LNCAP (cell line): ENCODE results near the gene FAM117A.

Experiments used
- TF ChIP-seq, protein P1 (sequence below): fragments of 450-650 bp; IDR thresholded peaks from 2 replicates; pipeline ENCODE4 v1.5.1; 2017; ENCODE audit warnings: mild to moderate bottlenecking

The FAM117A gene

DNA sequence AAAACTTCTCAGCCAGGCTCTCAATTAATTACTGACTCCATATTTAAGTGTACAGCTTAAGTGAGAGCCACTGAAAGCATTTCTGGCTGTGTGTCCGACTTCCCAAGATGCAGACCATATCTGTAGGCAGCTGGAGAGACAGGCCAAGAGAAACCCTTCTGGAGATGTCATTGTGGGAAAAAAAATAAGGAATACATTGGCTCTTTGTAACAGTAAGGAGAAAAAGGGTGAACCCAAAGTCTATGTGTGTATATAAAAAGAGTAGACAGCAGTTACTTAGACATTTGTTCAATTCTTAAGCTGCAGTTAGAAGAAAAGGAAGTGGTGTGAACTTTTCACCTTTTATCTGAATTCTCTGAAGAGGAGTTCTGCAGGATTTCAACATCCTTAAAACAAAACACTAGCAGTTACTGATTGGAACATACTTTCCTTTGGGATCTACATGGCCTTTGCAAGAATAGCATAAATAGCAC is 21.7 kb downstream of the FAM117A start:
- TF ChIP-seq, protein P1, sequence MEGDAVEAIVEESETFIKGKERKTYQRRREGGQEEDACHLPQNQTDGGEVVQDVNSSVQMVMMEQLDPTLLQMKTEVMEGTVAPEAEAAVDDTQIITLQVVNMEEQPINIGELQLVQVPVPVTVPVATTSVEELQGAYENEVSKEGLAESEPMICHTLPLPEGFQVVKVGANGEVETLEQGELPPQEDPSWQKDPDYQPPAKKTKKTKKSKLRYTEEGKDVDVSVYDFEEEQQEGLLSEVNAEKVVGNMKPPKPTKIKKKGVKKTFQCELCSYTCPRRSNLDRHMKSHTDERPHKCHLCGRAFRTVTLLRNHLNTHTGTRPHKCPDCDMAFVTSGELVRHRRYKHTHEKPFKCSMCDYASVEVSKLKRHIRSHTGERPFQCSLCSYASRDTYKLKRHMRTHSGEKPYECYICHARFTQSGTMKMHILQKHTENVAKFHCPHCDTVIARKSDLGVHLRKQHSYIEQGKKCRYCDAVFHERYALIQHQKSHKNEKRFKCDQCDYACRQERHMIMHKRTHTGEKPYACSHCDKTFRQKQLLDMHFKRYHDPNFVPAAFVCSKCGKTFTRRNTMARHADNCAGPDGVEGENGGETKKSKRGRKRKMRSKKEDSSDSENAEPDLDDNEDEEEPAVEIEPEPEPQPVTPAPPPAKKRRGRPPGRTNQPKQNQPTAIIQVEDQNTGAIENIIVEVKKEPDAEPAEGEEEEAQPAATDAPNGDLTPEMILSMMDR = no peak

DNA sequence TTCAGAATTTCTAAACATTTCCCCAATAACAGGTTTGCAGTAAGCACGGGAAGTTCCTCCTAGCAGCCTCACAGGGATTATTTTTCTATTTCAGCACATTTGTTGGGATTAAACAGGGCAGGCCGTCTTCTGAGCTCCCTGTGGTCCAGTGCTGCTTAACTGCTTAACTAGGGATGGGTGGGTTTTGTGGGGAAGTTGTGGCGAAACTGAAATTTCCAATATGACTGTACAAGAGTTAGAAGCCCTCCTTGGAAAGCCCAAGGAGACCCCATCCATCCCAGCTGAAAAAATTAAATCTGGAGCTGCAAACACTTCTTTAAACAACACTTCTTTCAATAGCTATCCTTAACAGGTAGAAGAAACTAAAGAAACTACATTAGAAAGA is 22.2 kb downstream of the FAM117A start:
- TF ChIP-seq, protein P1 = no peak

DNA sequence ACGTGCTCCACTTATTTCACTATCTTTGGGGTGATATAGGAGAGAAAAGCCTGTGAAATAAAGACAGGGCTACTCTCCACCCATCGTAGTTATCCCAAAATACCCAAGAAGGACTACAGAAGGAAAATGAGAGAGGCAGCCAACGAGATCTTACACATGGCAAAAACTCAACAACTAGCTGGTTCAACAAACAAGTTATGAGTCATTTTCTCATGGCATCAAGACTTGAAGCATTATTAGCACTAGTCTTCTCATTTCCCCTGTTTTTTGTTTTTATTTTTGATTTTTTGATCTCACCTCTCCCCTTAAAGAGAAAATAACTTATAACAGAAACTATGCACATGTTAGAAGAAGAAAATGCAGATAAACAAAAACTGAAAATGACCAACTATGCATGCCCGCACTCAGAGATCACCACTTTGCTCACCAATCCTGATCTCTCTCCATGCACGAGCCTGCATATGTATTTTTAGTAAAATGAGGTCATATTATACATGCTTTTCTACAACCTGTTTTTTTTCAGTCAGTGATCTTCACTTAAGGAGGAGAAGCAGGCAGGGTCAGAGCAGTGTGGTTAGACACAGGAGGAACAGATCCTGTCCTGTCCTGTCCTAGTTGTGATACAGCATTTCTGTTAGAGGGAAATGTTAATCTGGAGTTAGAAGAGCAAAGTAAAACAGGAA is 22.8 kb downstream of the FAM117A start:
- TF ChIP-seq, protein P1 = no peak

DNA sequence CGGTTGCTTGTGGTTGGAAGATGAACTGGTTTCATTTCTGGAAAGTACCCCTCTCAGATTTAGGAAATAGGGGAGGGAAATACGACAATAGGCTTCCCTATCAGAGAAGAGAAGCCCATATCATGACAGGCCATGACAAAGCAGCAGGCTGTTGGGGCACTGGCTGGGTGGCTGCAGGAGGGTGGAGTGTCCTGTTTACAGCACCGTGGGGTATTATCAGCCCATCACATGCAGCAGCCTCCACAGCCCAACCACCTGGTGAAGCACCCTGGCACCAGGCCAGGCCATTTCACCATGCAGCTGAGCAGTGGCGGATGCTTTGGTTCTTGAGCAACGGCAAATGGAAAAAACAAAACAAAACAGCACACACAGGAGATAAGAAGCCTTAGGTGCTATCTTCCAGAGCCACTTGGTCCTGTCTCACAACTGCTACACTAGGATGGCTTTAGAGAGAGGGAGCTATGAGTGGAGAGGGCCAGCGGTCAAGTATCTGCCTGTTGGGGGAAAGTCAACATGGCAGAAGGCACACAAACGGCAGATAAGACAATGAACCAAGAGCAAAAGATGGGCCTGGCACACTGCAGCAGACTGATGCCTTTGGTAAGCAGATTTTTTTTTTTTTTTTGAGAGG is 24.2 kb downstream of the FAM117A start:
- TF ChIP-seq, protein P1 = no peak

DNA sequence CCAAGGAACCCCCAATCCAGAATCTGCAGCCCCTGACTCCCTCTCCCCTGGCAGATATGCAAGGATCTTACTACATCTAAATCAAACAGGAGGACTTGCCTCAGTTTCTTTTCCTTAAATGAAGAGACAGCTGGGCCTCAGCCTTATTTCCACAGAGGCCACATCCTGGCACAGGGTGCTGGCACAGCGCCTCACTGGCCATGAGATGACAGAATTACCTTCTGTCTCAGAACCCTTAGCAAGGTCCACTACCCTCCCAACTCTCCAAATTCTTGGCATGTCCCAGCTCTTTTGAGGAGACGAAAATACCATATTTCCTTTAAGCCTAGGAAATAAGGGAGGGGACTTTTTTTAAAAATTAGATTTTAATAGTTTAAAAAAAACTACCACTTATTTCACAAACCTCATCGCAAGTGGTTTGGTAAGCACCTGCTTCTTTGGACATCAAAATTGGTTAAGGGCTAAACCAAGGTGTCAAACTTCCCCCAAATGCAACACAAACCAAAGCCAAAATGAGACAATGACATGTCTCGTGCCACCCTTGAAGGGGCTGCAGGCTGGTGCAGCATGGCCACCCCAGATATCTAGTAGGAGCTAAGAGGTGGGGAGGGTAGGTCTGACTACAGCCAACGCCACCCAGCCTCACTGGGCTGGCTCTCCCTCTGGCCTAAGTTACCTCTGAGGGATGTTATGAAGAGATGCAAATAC is 25.3 kb downstream of the FAM117A start:
- TF ChIP-seq, protein P1 = no peak

DNA sequence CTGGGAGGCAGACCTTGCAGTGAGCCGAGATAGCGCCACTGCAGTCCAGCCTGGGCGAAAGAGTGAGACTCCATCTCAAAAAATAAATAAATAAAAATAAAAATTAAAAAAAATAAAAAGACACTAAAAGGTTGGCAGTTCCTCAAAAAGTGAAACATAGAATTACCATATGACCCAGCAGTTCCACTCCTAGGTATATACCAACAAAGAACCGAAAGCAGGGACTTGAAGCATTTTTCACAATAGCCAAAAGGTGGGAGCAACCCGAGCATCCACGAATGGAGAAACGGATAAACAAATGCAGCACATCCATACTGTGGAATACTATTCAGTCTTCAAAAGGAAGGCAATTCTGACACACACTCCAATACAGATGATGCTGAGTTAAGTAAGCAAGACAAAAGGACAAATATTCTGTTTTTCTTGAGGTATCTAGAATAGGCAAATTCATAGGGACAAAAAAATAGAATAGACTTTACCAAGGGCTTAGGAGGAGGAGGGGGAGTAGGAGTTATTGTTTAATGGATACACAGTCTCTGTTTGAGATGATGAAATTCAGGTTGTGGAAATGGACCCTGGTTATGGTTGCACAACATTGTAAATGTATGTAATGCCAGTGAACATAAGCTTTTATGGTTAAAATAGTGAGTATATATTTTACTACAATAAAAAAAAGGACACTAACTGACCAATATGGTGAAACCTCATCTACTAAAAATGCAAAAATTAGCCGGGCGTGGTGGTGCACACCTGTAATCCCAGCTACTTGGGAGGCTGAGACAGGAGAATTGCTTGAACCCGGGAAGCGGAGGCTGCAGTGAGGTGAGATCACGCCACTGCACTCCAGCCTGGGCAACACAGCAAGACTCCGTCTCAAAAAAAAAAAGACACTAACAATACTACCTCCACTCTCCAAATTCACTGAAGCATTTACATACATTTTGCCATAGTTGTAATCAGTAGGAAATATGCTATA is 29.1 kb downstream of the FAM117A start:
- TF ChIP-seq, protein P1 = no peak

DNA sequence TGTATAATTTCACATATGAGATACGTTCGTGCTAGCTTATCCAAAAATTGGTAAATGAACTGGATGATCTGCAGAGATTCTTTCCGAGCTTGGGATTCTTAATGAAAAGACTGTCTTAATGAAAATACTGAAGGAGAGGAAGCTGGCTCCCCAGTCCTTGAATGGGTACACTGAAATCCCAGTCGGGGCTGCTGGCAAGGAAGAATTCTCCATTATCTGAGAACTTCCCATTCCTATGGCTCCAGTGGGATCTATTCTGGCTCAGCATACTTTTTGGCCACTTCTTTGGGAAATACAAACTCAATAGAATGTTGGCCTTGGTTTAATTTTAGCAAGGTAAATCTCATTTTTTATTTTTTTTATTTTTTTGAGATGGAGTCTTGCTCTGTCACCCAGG is 32.5 kb downstream of the FAM117A start:
- TF ChIP-seq, protein P1 = no peak
